GM20431 (cell line): Measurements from ENCODE around the gene MSLN.

Experiments
- in situ Hi-C: fragments of 300-500 bp; cut with MseI, MboI; formaldehyde crosslinking; loops from one replicate; pipeline ENCODE4 v1.15.0; 2020; ENCODE audit warnings: low sequenced_read_pairs; ENCODE audit not compliant: unreplicated experiment

Gene MSLN

DNA sequence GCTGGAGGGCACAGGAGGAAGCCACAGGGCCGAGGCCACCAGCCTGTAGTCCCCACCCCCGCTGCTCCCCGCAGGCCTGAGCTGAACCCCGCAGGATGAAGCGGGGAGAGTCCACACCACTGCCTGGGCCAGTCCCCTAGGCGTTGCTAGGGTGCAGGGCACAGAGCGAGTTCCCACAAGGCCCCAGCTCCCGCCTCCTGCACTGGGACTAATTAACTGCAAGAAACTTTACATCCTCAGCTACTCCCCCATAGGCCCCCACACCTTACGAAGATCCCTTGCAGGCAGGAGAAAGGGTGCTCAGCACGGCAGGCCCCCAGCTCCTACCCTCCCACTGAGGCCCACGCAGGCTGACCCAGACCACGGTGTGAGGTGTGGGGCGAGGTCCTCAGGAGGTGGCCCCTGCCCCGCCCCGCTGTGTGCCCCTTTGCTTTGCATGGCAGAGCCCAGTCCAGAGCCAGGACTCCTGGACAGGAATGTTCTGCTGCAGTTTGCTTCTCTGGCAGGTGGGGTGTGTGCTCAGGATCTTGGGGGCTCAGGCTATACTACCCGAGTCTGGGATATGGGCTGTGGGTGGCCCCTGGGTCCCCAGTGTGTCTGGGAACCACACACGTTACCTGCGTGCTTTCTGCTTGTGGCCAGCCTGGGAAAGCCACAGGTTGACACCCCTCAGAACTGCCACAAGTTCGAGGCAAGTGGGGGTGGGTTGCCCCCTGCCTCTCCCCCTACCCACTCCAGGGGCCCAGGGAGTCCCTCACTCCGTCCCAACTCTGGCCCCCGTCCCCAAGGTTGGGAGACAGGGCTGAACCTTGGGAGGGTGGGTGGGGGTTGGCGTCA lies 38.8 kb downstream of the MSLN start:
- in situ Hi-C loops, result no loop called here

DNA sequence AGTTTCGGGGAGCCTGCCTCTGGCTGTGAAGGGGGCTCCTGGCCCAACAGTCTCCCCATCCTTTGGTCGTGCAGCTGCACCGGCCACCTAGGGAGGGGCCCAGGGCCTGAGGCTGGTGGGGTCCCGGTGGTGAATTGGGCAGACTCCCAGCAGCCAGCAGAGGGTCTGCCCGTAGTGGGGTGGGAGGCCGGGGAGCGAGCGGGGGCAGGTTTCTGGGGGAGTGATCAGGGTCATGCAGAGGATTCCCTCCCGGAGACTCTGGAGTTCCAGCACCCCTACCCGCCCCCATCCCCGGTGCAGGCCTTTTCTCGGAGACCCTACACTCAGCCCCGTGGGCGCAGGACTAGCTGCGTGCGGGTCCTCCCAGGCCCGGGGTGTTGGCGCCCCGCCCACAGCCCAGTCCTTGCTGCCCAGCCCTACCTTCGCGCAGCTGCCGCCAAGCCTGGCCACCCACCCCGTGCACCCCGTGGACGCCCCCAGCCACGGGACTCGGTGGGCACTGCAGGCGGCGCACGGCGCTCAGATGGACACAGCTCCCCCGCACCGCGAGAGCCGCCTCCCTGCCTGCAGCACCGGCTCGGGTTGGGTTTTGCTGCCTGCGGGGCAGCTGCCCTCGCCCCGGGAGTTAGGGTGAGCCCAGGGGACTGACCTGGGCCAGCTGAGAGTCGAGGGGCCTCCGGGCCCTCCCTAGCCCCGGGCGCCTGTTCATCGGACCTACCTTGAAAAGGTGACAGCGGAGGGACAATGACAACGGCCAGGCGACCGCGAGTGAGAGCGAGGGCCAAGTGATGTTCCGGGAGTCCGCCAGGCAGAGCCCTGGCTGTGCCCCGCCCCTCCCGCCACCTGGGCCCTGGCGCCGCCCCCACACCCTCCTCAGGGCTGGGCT lies 39.7 kb downstream of the MSLN start, which contains the start of gene GNG13:
GNG13 (minus strand) TSS at position 787 of the 886 bp plus-strand sequence. CDS start 1,657 bp downstream, outside the sequence.
- in situ Hi-C loops, result no loop called here

DNA sequence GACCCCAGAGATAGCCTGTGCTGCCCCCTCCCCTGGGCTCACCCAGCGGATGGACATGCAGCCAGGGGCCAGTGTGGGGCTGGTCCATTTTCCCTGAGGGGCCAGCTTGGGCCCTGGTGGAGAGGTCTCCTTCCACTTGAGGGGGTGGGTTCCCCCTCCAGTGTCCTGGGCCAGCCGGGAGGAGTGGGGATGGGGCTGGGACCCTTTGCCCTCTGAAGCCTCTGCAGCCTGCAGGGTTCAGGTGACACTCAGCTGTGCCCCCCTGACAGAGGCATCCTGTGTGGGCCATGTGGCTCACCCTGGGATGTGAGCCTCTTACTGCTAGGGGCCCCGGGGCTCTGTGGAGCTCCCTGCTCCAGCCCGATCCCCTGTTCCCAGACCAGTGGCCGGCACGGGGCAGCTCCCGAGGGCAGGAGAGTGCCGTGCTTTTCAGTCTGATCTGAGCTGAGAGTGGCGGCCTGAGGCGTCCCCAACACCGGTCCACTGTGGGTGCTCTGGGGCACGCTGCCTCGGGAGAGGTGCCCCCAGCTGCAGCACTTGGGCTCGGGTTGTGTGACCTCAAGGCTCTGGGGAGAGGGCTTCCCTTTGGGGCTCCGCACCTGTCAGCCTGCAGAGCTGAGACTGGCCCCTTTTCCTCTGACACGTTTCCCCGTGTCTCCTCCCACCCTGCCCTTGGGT lies 40.4 kb downstream of the MSLN start:
- in situ Hi-C loops, result no loop called here

DNA sequence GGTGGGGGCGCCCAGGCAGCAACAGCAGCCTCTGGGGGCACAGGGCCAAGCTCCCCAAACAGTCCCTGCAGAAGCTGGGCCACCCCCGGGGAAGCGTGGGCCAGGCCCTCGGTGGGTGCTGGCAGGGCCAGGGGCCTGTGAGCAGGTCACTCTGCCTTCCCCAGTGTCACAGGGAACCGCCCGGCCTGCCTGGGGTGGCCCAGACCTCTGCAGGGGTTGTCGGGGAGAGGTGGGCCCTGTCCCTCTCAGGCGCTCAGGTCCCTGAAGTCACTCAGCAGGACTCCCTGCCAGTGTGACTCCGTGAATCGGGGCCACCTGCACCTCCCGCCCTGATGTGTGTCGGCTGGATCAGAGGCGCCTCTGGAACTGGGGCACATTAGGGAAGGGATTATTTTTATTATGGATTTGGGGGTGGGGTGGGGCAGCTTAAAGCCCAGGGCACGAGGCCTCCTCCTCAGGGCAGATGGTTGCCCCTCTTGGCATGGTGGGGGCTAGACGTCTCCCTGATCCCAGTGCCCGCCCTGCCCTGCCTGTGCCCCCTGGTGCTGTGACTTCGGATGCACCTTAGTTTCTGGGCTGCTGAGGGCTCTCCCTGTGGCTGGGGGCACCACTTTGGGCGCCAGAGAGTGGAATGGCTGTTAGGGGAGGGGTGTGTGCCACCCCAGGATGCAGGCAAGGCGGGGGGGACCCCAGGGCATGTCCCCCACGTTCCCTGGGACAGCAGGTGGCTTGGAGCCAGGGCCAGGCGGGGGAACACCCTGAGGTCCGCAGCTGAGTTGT lies 41.2 kb downstream of the MSLN start:
- in situ Hi-C loops, result no loop called here

DNA sequence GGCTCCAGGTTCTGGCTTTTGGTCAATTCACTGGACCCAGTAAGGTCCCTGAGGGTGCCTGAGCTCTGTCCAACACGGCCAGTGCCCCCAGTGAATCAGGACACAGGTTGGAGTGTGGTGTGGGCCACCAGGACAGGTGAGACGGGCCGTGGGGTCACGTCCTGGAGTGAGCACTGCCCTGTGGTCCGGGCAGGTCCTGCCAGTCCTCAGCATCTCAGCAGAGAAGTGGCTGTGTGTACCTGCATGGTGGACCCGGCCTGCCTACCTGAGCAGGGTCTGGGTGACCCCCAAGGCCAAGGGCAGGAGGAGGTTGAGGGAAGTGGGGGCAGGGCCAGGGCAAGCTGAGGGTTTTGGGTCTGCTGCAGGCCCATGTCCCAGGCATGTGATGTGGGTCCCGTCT lies 41.9 kb downstream of the MSLN start:
- in situ Hi-C loops, result no loop called here

DNA sequence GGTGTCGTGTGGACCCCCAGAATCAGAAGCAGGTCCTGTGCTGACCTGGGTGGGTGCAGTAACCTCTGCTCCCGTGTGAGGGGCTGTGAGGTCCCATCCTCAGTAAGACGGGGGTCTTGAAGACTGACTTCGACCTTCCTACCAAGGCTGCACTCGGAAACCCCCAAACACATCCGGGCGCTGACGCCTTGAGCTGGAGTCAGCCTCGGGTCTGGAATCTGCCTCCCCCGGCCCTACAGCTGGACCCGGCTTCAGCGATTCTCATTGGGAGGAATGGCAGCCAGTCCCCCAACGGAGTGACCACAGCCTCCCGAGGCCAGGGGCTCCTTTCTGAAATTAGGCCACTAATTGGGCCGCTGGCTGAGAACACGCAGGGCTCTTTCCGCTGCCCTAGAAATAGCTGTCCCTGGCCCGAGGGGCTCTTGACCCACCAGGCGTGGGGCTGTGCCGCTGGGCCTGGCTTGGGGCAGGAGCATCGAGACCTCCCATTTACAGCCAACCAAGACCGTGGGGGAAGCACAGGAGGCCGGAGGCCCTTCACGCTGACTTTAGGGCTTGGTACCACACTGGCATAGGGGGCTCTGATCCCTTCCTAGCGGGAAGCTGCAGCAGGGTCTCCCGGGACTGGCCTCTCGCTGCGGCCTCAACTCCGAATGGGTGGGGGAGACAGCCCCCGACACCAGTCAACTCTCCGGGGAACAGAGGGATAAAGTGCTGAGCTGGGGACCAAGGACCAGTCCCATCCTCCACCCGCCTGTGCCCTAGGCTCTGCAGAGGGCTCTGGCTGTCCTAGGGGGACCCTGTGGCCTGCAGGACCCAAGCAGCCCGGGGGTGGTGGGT lies 42.6 kb downstream of the MSLN start:
- in situ Hi-C loops, result no loop called here

DNA sequence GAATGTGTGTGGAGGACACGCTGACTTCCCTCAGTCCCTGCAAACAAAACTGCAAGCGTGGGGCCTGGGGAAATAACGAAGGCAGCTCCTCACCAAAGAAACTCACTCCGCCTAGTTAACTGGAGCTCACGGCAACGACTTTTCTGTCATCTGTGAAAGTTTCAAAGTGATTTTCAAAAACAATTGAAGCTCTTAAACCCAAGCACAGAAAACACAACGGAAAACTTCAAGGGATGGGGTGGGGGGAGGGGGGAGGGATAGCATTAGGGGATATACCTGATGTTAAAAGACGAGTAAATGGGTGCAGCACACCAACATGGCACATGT lies 43.2 kb downstream of the MSLN start:
- in situ Hi-C loops, result no loop called here

DNA sequence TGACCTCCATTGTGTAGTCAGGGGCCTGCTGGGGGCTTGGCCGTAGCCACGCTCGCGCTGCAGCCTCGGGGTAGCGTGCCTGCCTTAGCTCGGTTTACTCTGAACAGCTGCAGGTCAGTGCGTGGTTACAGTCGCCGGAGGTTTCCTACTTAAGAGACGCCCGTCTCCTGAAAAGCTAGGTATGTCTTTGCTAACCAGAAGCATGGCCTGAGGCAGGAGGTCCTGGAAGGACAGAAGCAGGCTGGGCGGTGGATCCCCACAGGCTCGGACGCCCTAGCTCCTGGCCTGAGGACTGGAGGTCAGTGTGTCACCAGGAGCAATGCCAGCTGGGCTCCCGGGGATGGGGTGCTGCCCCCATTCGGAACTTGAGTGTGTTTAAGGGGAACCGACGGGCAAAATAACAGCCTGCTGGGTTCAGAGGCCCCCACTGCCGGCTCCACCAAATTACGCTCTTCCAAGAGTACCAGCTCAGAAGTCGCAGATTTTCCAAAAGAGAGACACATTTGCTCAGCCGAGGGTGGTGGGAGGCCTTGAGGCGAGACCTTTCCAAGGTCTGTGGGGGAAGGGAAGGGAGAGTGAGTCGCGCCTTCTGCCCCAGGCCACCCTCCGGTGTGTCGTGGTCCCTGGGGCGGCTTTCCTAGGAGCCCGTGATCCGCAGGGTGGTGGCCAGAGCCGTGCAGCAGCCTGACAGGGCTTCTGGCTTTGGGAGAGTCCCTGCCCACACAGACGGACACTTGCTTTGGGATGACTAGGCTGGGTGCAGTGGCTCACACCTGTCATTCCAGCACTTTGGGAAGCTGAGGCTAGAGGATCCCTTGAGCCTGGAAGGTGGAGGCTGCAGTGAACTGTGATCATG lies 43.9 kb downstream of the MSLN start:
- in situ Hi-C loops, result no loop called here

DNA sequence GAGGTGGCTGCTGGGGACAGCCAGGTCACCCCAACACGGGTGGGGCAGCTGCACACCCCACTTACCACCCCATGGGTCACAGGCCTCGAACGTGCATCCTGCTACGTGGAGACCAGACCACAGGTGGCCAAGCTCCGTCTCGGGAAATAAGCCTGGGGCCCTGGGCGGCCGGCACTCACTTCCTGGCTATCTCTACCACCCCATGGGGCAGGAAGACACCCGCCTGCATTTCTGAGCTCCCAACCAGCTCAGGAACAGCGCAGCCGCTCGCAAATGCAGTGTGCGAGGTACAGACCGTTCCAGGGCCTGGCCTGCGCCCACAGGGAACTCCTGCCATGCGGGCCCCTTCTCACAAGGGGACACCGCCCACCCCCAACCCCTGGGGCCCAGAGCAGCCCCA lies 44.9 kb downstream of the MSLN start:
- in situ Hi-C loops, result no loop called here

DNA sequence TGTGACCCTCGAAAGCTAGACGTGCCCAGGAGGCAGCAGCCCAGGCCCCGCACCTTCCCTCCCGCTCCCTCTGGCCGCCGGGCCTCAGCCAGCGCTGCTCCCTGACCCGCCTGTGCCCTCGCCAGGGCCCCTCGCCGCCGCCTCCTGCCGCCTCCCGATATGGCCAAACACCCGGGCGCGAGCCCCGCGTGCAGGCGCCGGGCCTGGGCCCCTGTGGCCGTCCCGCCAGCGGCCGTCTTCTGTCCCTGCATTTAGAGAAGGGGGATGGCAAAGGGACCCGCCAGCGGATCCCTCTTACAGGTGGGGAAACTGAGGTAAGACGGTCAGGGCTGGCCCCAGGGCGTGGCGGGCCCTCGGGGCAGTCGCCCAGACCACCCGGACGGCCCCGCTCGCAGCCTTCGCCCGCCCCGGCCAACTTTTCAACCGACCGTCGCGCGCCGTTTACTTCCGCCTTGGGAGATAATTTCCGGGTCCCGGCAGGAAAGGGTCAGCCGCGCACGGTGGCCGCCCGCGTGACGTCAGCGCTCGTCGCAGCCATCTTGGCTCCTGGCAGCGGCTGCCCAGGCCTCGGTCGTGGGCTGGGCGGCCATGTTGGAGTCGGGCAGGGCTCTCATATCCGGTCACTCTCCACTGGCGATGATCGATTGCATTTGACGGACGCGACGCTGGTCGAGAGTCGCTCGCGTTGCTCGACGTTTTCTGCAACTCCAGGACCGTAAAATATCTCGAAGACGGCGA lies 47.0 kb downstream of the MSLN start:
- in situ Hi-C loops, result no loop called here

DNA sequence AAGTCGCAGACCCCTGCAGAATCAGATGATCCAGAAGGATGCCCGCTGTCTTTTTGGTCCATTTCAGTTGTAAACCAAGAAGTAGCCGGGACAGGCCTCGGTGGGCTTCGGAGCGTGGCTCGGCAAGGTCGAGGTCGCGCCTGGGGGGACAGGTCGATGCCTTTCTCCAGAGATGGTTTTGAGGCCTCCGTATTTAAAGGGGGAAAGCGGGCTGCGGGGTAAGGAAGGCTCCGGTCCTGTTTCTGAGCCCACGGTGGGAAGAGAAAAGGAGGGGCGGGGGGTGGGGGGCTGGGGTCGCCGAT lies 47.5 kb downstream of the MSLN start:
- in situ Hi-C loops, result no loop called here

DNA sequence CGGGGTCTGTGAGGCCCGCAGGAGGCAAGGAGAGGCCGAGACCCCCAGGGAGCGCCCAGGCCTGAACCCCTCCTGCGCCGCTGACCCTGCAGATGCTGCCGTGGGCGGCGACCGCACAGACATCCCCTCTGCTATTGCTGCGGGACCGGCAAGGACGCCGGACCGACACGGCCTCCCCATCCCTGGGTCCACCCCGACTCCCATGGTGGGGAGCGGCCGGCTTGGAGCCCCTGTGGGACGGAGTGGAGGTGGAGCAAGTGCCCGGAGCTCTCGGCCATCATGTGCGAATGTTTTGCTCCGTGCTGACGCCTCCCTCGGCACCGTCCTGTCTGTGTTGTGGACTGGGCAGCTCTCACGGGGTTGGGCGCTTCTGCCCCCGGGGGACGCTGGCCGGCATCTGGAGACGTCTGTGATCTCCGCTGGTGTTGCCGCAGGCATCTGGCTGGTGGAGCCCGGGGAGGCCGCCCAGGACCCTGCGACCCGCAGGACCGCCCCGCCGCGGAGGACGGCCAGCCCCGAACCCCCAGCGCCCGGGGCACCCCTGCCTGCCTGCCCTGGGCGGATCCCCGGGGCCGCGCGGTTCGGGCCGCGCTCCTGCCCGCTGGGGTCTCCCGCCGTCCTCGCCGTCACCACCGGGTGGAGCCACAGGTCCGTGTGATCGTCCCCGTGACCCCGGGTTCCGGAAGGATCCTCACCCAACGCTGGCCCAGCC lies 52.8 kb downstream of the MSLN start:
- in situ Hi-C loops, result no loop called here

DNA sequence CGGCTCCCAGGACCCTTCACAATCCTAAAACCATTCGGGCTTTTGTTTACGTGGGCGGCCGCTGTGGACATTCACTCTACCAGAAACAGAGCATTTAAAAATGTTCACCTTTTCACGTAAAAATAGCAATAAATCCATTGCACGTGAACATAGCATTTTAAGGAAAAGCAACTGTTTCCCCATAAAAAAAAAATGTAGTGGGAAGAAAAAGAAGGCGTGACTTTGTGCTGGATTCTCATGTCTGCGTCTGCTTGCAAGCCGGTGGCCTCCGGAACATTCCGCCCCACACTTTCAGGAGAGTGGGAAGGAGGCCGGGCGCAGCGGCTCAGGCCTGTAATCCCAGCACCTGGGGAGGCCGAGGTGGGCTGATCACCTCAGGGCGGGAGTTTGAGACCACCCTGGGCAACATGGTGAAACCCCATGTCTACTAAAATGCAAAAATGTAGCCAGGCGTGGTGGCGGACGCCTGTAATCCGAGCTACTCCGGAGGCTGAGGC lies 53.4 kb downstream of the MSLN start:
- in situ Hi-C loops, result no loop called here

DNA sequence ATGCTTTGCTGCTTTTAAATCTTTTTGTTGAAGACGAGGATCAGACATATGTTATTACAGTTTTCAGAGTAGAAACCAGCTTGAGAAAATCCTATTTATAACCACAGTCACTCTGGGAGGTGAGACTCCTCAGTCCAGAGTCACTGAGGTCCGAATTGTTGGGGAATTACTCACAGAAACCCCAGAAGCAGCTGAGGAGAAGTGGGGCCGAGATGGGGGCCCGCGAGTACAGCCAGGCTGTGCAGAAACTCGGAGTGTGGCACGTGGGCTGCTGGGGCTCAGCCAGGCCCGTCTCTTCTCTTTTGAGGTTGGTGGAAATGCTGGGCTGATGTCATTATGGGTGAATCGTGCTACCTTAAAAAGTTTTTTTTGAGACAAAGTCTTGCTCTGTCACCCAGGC lies 54.4 kb downstream of the MSLN start:
- in situ Hi-C loops, result no loop called here

DNA sequence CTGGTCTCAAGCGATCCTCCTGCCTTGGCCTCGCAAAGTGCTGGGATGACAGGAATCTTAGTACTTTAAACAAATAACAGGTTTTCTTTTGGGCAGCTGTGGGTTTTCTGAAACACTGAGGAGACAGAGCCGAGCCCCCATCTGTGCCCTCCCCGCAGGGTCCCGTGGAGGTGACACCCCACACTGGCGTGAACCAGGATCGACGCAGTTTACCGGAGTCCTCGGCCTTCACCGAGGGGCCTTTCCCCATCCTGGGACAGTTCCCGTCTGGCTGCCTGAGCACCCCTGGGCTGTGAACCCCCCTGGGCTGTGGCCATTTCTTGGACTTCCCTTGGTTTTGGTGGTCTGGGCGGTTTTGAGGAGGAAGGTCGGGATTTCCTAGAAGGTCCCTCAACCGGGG lies 55.3 kb downstream of the MSLN start:
- in situ Hi-C loops, result no loop called here

DNA sequence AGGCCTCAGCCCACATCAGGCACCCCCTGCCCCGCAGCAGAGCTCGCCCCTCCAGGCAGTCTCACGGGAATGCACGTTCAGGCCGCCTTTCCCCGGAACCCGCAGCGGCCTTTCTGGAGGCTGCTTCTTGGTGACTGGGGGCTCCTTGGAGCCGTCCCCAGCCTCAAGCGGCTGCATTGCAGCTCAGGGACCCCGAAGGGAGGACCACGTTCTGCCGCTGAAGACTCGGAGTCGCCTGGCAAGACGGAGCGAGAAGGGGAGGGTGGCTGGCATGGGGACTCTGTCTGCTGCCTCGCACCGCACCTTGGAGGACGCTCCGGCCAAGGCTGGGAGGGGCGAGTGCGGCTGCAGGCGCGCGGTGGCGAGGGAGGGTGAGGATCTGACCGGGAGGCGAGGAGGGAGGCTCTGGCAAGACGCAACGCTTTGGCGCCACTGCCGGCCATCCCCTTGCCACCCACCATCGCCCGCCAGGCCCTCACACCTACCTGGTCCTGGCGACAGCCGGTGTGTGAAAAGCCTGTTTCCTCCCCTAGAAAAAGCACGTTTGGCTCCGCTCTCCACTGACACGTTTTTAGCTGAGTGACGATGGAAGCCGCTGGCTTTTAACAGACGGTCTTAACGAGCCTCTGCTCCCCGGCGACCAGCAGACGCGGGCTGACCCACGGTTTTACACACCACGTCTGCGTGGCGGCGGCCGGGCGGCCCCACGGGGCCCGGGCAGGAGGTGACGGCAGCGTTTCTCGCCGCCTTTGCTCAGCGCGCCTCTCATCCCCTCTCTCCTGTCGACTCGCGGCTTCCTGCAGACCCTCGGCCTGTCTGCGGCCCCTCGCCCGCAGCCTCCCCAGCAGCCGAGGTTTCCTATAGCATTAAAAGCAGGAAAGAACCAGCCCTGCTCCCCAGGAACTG lies 56.7 kb downstream of the MSLN start:
- in situ Hi-C loops, result no loop called here
